H1 (cell line): ENCODE measurements around the gene BABAM2. TPM values are rescaled to one million over a fixed set of nuclear protein-coding genes. Genes with fewer than 3 reads are reported as not detected.

ENCODE experiments used
- PHF8 ChIP-seq: fragments of 200-600 bp; sonication (generic); conservative IDR thresholded peaks from 2 replicates; pipeline ENCODE4 v1.7.1; 2012; ENCODE audit warnings: low read depth, mild to moderate bottlenecking, inconsistent platforms, low read length, moderate library complexity
- RBBP5 ChIP-seq: IDR thresholded peaks from 2 replicates; pipeline ENCODE4 v1.7.1; 2012; ENCODE audit warnings: low read depth, mild to moderate bottlenecking, inconsistent platforms, low read length, moderate library complexity, borderline replicate concordance
- polyA plus RNA-seq, 7 experiments: library from polyadenylated mRNA; depleted of rRNA in 3 of 7; stranded (reverse) in 5 of 7; unstranded in 2 of 7; fragments of >200 nt in 5 of 7; fragments of 200-250 nt in 2 of 7; gene quantifications; 1 replicate in 5 of 7; 2 replicates in 1 of 7; 4 replicates in 1 of 7; pipeline versions ENCODE4 v1.2.1 to v1.2.3, GENCODE V29; 2011 to 2013; ENCODE audit warnings: missing spikeins in 2 of 7, mixed read lengths in 2 of 7
- total RNA-seq: library from RNA; stranded (reverse); fragmentation: NEBNext Ultra II Directional; extraction: Animal tissue kit (Norgen Biotek cat#: 25700); gene quantifications from 2 replicates; pipeline ENCODE4 v1.2.1, GENCODE V29; 2021
- TF ChIP-seq, protein P1 (sequence below), 3 experiments: IDR thresholded peaks; 1 replicate in 2 of 3; 2 replicates in 1 of 3; pipeline versions ENCODE4 v1.5.1 to v1.6.1; 2011; ENCODE audit warnings: low read length in 3 of 3, mild to moderate bottlenecking in 3 of 3, inconsistent platforms in 2 of 3, low read depth in 1 of 3, moderate library complexity in 1 of 3; ENCODE audit not compliant: insufficient read depth in 1 of 3; ENCODE audit errors: control extremely low read depth in 1 of 3

Gene BABAM2
- total and polyA plus RNA-seq, 2 of the 8 experiments (the other 6 are each of a cell fraction or from before 2014, with no cell fraction given) = 15.8 to 20.9 TPM

DNA sequence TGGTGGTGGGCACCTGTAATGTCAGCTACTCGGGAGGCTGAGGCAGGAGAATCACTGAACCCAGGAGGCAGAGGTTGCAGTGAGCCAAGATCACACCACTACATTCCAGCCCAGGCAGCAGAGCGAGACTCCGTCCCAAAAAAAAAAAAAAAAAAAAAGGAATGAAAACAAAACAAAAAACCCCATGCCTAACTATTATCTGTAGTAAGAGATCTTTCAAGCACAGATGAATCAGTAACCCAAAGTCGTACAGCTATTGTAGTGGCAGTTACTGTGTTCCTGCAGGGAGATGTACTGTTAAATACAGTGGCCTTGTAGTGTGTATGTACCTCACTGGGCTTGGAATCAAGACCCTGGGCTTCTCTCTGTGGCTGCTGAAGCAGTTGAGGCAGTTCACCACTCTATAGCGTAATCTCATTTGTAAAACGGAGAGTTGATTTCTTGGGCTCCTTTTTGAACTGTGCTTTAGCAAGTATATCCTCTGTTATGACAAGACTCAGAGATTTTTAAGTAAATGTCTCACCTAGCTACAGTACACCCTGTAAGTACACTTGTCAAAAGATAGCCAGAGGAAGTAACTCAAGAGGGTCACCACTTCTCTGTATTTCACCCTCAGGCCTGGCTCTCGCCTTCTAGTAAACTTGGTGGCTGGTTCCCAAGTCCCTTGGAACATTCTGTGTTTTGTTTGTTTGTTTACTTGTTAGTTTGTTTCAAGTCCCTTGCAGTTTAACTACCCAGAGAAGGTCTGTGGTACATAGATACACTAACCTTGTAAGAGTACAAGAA lies 392.5 kb downstream of the BABAM2 start (continued):
- TF ChIP-seq, protein P1, sequence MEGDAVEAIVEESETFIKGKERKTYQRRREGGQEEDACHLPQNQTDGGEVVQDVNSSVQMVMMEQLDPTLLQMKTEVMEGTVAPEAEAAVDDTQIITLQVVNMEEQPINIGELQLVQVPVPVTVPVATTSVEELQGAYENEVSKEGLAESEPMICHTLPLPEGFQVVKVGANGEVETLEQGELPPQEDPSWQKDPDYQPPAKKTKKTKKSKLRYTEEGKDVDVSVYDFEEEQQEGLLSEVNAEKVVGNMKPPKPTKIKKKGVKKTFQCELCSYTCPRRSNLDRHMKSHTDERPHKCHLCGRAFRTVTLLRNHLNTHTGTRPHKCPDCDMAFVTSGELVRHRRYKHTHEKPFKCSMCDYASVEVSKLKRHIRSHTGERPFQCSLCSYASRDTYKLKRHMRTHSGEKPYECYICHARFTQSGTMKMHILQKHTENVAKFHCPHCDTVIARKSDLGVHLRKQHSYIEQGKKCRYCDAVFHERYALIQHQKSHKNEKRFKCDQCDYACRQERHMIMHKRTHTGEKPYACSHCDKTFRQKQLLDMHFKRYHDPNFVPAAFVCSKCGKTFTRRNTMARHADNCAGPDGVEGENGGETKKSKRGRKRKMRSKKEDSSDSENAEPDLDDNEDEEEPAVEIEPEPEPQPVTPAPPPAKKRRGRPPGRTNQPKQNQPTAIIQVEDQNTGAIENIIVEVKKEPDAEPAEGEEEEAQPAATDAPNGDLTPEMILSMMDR (IDR thresholded peaks at IDR 0.05; ENCODE audit: control extremely low read depth in 1 of 3, insufficient read depth in 1 of 3, low read depth in 1 of 3, low read length in 3 of 3) = no peak
- TF ChIP-seq RBBP5 (no peak), PHF8 (no peak)
